ENCODE results near the gene DUSP28.

DNA sequence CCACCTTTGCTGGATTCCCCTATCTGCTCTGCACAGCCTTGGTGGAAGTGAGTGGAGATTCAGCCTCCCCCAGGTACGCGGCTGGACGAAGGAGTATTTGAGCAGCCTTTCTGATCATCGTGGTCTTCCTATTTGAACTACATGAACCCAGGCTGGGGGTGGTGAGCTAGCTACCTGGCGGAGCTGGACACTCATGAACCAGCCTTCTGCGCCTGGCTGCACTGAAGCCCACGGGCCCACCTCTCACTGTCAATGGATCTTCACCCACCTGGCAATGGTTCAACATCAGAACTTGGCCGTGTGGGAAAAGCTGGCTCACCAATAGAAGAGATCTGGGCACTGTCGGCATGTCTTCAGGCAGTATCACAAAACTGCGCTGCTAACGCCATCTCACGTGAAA lies 37.8 kb upstream of the DUSP28 start:
- TF ChIP-seq, protein P1, sequence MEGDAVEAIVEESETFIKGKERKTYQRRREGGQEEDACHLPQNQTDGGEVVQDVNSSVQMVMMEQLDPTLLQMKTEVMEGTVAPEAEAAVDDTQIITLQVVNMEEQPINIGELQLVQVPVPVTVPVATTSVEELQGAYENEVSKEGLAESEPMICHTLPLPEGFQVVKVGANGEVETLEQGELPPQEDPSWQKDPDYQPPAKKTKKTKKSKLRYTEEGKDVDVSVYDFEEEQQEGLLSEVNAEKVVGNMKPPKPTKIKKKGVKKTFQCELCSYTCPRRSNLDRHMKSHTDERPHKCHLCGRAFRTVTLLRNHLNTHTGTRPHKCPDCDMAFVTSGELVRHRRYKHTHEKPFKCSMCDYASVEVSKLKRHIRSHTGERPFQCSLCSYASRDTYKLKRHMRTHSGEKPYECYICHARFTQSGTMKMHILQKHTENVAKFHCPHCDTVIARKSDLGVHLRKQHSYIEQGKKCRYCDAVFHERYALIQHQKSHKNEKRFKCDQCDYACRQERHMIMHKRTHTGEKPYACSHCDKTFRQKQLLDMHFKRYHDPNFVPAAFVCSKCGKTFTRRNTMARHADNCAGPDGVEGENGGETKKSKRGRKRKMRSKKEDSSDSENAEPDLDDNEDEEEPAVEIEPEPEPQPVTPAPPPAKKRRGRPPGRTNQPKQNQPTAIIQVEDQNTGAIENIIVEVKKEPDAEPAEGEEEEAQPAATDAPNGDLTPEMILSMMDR (IDR thresholded peaks at IDR 0.05; ENCODE audit: low read length) = no peak
- no peak for TF ChIP-seq EZH2 (IDR thresholded peaks at IDR 0.05; ENCODE audit: borderline replicate concordance, low read length)

Data from OCI-LY1 (cell line).